ENCODE data around the gene ARHGAP18. TPM values are rescaled to one million over a fixed set of nuclear protein-coding genes. Genes with fewer than 3 reads are reported as not detected.

ARHGAP18 gene
- total and polyA plus RNA-seq, 10 of the 15 experiments (the other 5 are each of a cell fraction or from before 2014, with no cell fraction given): 18.2 to 52.2 (median 31.7) TPM

DNA sequence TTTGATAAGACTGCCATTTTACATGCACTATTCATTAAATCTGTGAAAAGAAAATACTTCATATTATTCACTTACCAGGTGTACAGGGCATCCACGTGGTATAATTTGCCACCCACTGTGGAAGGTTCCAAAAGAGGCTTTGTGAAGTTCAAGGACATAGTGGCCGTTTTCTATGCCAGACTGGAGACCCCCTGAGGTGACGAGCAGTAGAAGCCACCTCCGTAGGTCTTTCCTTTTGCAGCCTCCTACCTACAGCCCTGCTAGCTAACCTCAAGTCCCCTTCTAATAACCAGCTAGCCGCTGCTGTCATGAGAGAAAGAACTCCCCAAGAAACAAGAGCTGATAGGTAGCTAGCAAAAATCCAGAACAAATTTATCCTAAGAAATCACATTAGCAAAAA lies 110.5 kb downstream of the ARHGAP18 start (continued):
- TF ChIP-seq SUZ12 (IDR thresholded peaks at IDR 0.05; ENCODE audit: unreplicated experiment): no peak

DNA sequence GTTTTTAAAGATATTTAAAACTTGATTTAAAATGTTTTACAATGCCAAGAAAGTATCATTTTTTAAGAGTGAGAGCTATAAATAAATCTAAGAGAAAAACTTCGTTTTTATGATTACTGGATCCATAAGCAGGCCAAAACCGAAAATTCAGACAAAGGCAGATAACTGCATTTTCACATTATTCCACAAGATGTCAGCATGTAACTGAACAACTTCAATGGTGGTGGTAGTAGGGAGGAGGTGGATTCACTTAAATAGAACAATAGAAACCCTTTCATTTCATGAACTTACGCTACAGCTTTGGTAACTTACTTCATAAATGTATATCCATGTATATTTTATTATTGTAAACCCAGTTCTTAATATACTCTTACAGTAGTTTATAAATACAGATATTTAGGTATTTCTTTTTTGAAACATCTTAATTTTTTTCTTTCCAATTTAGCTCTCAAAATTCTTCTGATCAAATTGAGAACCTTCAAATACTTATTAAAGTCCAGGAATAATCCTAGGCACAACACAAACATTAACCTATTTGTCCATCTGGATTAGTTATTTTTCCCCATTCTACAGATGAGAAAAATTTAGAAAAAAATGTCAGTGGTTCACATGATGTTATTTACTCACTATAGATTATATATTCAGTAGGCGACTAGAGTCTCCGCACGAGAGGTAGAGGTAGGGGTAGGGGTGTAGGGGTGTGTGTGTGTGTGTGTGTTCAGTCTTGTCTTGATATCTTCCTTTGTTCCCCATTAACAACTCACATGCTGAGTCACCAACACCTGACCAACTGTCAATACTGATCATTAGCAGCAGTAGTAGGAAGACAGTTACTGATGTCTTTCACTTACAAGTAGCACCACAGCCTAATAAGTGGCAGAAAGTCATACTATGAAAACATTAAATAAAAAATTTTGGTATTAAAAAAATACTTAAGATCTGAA lies 111.5 kb downstream of the ARHGAP18 start:
- in situ Hi-C loops (cut with MboI) (loop anchor here (5.0 kb wide), 2 partner anchors 144 to 429 kb away; no protein-coding TSS in a partner anchor), intact Hi-C loops (cut with micrococcal nuclease; ENCODE audit: unreplicated experiment) (loop anchor here (1.0 to 5.0 kb wide), 4 partner anchors 72 to 423 kb away; no protein-coding TSS in a partner anchor)
- H2AFZ ChIP-seq (ENCODE audit: control insufficient read depth, low read depth, low read length): no peak overlapping the region
- H3K4me1 ChIP-seq (ENCODE audit: control insufficient read depth, insufficient read depth, low read length): peaks cover 11% of the 10 kb centered on the region
- BruUV-seq (replicated peaks): no TSS peak
- ATAC-seq: peak; percentile 88
- H3K9me3 ChIP-seq (replicated peaks; ENCODE audit: control insufficient read depth, insufficient read depth, low read length): no peaks in the 10 kb centered on the region
- H3K4me2 ChIP-seq (ENCODE audit: control insufficient read depth, insufficient read depth): no peak overlapping the region
- ChIA-PET POLR2A (interaction anchor here (0.7 to 4.1 kb wide), 9 partner anchors 23 to 146 kb away, joined by 3 to 10 read pairs (median 3); no protein-coding TSS in a partner anchor), RAD21 (ENCODE audit: unreplicated experiment) (interaction anchor here (0.7 to 9.1 kb wide), 50 partner anchors 8 to 423 kb away, joined by 3 to 268 read pairs (median 5); partner anchors contain the start of gene ARHGAP18), CTCF (interaction anchor here (0.6 to 14.9 kb wide), 73 partner anchors 7 to 1294 kb away, joined by 3 to 411 read pairs (median 5); partner anchors contain the start of gene ARHGAP18), SMC1A (ENCODE audit: uncharacterized antibody, unreplicated experiment) (interaction anchor here (0.6 to 13.0 kb wide), 58 partner anchors 8 to 429 kb away, joined by 3 to 407 read pairs (median 8); partner anchors contain the start of gene ARHGAP18)
- peak overlapping the region; percentile 16 for H3K27ac ChIP-seq (ENCODE audit: control insufficient read depth, insufficient read depth)
- peaks cover 3 to 15% of the 10 kb centered on the region in 2 experiments; a peak in 3 of 4 replicates for H3K36me3 ChIP-seq (ENCODE audit: control insufficient read depth in 2 of 2, insufficient read depth in 2 of 2, low read length in 1 of 2)
- DNase-seq (ENCODE audit: low read depth, low spot score): peak; percentile 76
- WGBS (ENCODE audit: insufficient coverage, insufficient replicate concordance, low lambda C conversion rate, missing lambda C conversion rate): 48% methylated on average over 6 of the region's 6 CpGs
- FAIRE-seq: peak; percentile 91
- peaks cover 2% of the 10 kb centered on the region for H3K79me2 ChIP-seq (ENCODE audit: control insufficient read depth, insufficient read depth, low read length)
- H3K9ac ChIP-seq (ENCODE audit: control insufficient read depth, insufficient read depth, low read length): no peak overlapping the region
- H4K20me1 ChIP-seq (ENCODE audit: control insufficient read depth, insufficient read depth): no peaks in the 10 kb centered on the region
- H3K4me3 ChIP-seq: no peak overlapping the region
- no peaks in the 10 kb centered on the region for H3K27me3 ChIP-seq (replicated peaks in 1 of 2; ENCODE audit: control insufficient read depth in 2 of 2, insufficient read depth in 2 of 2, low read length in 1 of 2)
- TF ChIP-seq MTA3 (IDR thresholded peaks at IDR 0.05; ENCODE audit: borderline replicate concordance, low read length): no peak
- no peak for TF ChIP-seq NRF1 (conservative IDR thresholded peaks at IDR 0.05; ENCODE audit: low read depth, low read length)
- peak; percentile 58 for TF ChIP-seq RAD51 (IDR thresholded peaks at IDR 0.05)
- TF ChIP-seq RAD21 (IDR thresholded peaks at IDR 0.05; ENCODE audit: insufficient read depth, low read depth, low read length): peak; percentile 99
- TF ChIP-seq SMC3 (IDR thresholded peaks at IDR 0.05; ENCODE audit: borderline replicate concordance, low read length): peak; percentile 97
- no peak for TF ChIP-seq LARP7 (IDR thresholded peaks at IDR 0.05)
- TF ChIP-seq CBX3 (IDR thresholded peaks at IDR 0.05; ENCODE audit: borderline replicate concordance, low read depth): no peak
- TF ChIP-seq JUNB (IDR thresholded peaks at IDR 0.05): no peak
- TF ChIP-seq, protein P1, sequence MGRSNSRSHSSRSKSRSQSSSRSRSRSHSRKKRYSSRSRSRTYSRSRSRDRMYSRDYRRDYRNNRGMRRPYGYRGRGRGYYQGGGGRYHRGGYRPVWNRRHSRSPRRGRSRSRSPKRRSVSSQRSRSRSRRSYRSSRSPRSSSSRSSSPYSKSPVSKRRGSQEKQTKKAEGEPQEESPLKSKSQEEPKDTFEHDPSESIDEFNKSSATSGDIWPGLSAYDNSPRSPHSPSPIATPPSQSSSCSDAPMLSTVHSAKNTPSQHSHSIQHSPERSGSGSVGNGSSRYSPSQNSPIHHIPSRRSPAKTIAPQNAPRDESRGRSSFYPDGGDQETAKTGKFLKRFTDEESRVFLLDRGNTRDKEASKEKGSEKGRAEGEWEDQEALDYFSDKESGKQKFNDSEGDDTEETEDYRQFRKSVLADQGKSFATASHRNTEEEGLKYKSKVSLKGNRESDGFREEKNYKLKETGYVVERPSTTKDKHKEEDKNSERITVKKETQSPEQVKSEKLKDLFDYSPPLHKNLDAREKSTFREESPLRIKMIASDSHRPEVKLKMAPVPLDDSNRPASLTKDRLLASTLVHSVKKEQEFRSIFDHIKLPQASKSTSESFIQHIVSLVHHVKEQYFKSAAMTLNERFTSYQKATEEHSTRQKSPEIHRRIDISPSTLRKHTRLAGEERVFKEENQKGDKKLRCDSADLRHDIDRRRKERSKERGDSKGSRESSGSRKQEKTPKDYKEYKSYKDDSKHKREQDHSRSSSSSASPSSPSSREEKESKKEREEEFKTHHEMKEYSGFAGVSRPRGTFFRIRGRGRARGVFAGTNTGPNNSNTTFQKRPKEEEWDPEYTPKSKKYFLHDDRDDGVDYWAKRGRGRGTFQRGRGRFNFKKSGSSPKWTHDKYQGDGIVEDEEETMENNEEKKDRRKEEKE (IDR thresholded peaks at IDR 0.05): no peak
- TF ChIP-seq STAT1 (conservative IDR thresholded peaks at IDR 0.05): no peak
- TF ChIP-seq, protein P2, sequence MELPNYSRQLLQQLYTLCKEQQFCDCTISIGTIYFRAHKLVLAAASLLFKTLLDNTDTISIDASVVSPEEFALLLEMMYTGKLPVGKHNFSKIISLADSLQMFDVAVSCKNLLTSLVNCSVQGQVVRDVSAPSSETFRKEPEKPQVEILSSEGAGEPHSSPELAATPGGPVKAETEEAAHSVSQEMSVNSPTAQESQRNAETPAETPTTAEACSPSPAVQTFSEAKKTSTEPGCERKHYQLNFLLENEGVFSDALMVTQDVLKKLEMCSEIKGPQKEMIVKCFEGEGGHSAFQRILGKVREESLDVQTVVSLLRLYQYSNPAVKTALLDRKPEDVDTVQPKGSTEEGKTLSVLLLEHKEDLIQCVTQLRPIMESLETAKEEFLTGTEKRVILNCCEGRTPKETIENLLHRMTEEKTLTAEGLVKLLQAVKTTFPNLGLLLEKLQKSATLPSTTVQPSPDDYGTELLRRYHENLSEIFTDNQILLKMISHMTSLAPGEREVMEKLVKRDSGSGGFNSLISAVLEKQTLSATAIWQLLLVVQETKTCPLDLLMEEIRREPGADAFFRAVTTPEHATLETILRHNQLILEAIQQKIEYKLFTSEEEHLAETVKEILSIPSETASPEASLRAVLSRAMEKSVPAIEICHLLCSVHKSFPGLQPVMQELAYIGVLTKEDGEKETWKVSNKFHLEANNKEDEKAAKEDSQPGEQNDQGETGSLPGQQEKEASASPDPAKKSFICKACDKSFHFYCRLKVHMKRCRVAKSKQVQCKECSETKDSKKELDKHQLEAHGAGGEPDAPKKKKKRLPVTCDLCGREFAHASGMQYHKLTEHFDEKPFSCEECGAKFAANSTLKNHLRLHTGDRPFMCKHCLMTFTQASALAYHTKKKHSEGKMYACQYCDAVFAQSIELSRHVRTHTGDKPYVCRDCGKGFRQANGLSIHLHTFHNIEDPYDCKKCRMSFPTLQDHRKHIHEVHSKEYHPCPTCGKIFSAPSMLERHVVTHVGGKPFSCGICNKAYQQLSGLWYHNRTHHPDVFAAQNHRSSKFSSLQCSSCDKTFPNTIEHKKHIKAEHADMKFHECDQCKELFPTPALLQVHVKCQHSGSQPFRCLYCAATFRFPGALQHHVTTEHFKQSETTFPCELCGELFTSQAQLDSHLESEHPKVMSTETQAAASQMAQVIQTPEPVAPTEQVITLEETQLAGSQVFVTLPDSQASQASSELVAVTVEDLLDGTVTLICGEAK (IDR thresholded peaks at IDR 0.05; ENCODE audit: borderline replicate concordance): no peak
- peak; percentile 50; the same call in 1 of the 2 replicates for TF ChIP-seq IRF4 (IDR thresholded peaks at IDR 0.05; ENCODE audit: low read depth, low read length)
- peak in 1 of 2 experiments; percentile 47; a peak in 2 of 4 replicates for TF ChIP-seq BHLHE40 (IDR thresholded peaks at IDR 0.05; ENCODE audit: borderline replicate concordance in 1 of 2, low read depth in 2 of 2, low read length in 1 of 2)

Data from GM12878 (cell line).